Spleen (tissue), 7 donors: ENCODE results near the gene SHANK1.

Source experiments
- CTCF ChIP-seq, 11 experiments: fragments of 200-600 bp in 7 of 11; fragments of 450-650 bp in 4 of 11; sonication (generic) in 4 of 11; IDR thresholded peaks in 8 of 11; conservative IDR thresholded peaks in 3 of 11; 1 replicate in 7 of 11; 2 replicates in 4 of 11; pipeline versions ENCODE4 v1.4.0 to v1.8.0; 2016 to 2021; ENCODE audit warnings: antibody characterized with exemption in 11 of 11, inconsistent platforms in 4 of 11, mild to moderate bottlenecking in 1 of 11
- POLR2AphosphoS5 ChIP-seq, 3 donors: sonication (generic); formaldehyde crosslinking; IDR thresholded peaks; one replicate each; pipeline ENCODE4 v1.5.1; 2017; ENCODE audit warnings: antibody characterized with exemption in 3 of 3
- donor health status: DM: no; HTN: no; CAD: no; lungs with moderate emphysema.
- donor health status: DM: no; HTN: no; CAD: no.
- donor health status: DM: no; HTN: no; CAD: no.

GRCh38 chr19:50702871-50703829, 16.5 kb downstream of the SHANK1 start:
- TF ChIP-seq CTCF (IDR thresholded peaks at IDR 0.05 in 8 of 11, conservative IDR thresholded peaks at IDR 0.05 in 3 of 11) (no peak), POLR2AphosphoS5 (IDR thresholded peaks at IDR 0.05) (no peak)
